Left cardiac atrium (tissue), 4 donors: Measurements from ENCODE around the gene OTUD6A. TPM values are rescaled to one million over a fixed set of nuclear protein-coding genes. Genes with fewer than 3 reads are reported as not detected.
"Not testable (repeated sequence)": the region's sequence is repeated elsewhere in the genome, so short reads cannot be mapped to it uniquely, and the experiment has no call there.

Experiments used
- ATAC-seq, 2 donors: fragments of 200-7000 bp; cut with Tn5 transposase; one replicate each; pipeline ENCODE4 v1.9.1; 2020; ENCODE audit warnings: mild to moderate bottlenecking in 2 of 2, moderate library complexity in 2 of 2
- DNase-seq: peaks from one replicate; pipeline ENCODE4 v3.0.0-alpha.2; 2020
- intact Hi-C, 2 donors: fragments of 100-400 bp; cut with DNase I; formaldehyde crosslinking; loops; one replicate each; pipeline versions ENCODE4 v1.14.1 to v1.15.1; 2022 to 2023
- microRNA-seq, 2 donors: library from miRNA; unstranded; fragments of <30 nt; microRNA quantifications; one replicate each; pipeline ENCODE4 v1.2.0, GENCODE V29; 2020
- total RNA-seq, 2 donors: library from RNA; stranded (reverse); fragmentation: NEBNext Ultra II Directional; extraction: Animal tissue kit (Norgen Biotek cat#: 25700); gene quantifications; one replicate each; pipeline ENCODE4 v1.2.1, GENCODE V29; 2021
- donor health status: DM: no; HTN: yes; CAD: no.
- donor health status: DM: no; HTN: yes; CAD: no; lungs with severe emphysema.
- donor health status: DM: yes; HTN: yes; CAD: no.
- donor health status: Dilated cardiomyopathy.

Gene OTUD6A
- total RNA-seq, 2 donors from 2014 or later = not detected

- intact Hi-C loops = loop anchor here in 1 of 2 donors (5.0 to 10.0 kb wide), 2 partner anchors 60 to 667 kb away; no protein-coding TSS in a partner anchor
- DNase-seq (no peak), ATAC-seq (no peak)
Measured at GRCh38 chrX:70092247-70092646, 30.0 kb downstream of the OTUD6A start.

DNA sequence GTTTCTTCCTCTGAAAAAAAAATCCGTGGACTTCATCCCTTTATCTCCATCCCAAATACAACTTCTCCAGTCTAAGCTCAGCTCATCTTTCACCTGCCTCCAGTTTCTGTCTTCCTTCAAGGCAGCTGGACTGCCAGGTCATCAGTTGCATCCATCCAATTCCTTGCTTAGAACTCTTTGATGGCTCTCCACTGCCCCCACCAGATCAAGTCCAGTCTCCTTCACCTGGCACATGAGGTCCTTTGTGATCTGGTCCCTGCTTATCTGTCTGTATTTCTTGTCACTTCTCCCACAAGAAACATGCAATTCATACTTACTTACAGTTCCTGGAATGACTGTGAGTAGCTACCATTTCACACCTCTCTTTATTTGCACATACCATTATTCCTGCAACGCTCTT, 33.8 kb downstream of the OTUD6A start:
- intact Hi-C loops = loop anchor here (2.0 to 10.0 kb wide), 5 partner anchors 64 to 1899 kb away; no protein-coding TSS in a partner anchor
- ATAC-seq = no peak

GRCh38 chrX:70105229-70105628, 43.0 kb downstream of the OTUD6A start:
- intact Hi-C loops = no loop called here
- DNase-seq = no peak
- no peak for ATAC-seq

More for the DNA sequence above, 33.8 kb downstream of the OTUD6A start:
- DNase-seq = no peak

DNA sequence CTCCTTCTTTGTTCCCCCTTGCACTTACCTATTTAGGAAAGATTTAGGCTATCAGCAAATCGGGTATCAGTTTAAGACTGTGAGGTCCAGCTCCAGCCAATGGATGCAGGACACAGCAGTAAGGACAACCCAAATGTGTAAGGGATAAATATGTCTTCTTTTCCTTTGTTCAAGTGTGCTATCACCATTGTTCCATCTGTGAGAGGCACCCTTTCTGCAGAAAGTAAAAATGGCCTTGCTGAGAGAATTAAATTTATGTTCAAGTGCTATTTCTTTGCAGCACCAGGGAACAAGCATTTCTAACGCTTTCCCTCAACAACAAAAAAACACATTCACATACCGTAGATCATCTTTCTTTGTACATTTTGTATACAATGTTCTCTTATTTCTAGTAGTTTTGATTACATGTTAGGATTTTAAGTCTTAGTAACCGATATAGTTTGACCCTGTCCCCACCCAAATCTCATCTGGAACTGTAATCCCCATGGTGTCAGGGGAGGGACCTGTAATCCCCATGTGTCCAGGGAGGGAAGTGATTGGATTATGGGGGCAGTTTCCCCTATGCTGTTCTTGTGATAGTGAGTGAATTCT, 49.3 kb downstream of the OTUD6A start:
- intact Hi-C loops, DNase-seq, ATAC-seq: not testable (repeated sequence)

Small RNAs within 50 kb of the gene (microRNA-seq; reads per million reads assigned to microRNA genes)
- gene MIR676 = 26.4 to 42.3 reads per million in 2 donors

Other genes starting within 250 kb of the OTUD6A start
- not detected for gene AWAT2, start 12.5 kb upstream of the OTUD6A start, total RNA-seq
- 10 to 100 TPM; 39.8 to 41.6 TPM for gene IGBP1, start 71.0 kb downstream of the OTUD6A start, total RNA-seq
- not detected for gene DGAT2L6, start 115.0 kb downstream of the OTUD6A start, total RNA-seq
- gene AWAT1, start 172.2 kb downstream of the OTUD6A start, total RNA-seq = not detected
- gene P2RY4, start 197.7 kb downstream of the OTUD6A start, total RNA-seq = under 1 TPM in 1 of 2 donors, not detected in 1; 0.16 TPM
- gene ARR3, start 205.9 kb downstream of the OTUD6A start, total RNA-seq = not detected
- not detected for gene RAB41, start 219.7 kb downstream of the OTUD6A start, total RNA-seq
- gene PDZD11, start 227.5 kb downstream of the OTUD6A start, total RNA-seq = 10 to 100 TPM; 33.7 to 37.1 TPM
- under 1 TPM; 0.29 to 0.68 TPM for gene KIF4A, start 227.6 kb downstream of the OTUD6A start, total RNA-seq